SU-DHL-6 (cell line): Measurements from ENCODE around the gene ZNF335.
"Not testable (repeated sequence)": the region's sequence is repeated elsewhere in the genome, so short reads cannot be mapped to it uniquely, and the experiment has no call there.

ENCODE experiments used
- CTCF ChIP-seq: fragments of 200-600 bp; sonication (generic); IDR thresholded peaks from one replicate; pipeline ENCODE4 v1.5.1; 2017; ENCODE audit warnings: antibody characterized with exemption, mild to moderate bottlenecking, low read length, moderate library complexity; ENCODE audit not compliant: insufficient read depth, poor library complexity, severe bottlenecking
- EZH2phosphoT487 ChIP-seq: fragments of 200-600 bp; sonication (generic), shearing (Covaris generic); conservative IDR thresholded peaks from 2 replicates; pipeline ENCODE4 v1.6.1; 2018; ENCODE audit warnings: mild to moderate bottlenecking, antibody characterized with exemption, low read length, moderate library complexity, mixed read lengths

DNA sequence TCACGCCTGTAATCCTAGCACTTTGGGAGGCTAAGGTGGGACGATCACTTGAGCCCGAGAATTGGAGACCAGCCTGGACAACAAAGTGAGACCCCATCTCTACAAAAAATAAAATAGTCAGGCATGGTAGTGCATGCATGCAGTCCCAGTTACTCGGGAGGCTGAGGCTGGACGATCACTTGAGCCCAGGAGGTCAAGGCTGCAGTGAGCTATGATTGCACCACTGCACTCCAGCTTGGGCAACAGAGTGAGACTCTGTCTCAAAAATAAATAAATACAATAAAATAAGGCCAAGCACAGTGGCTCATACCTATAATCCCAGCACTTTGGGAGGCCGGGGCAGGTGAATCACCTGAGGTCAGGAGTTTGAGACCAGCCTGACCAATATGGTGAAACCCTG, 70.7 kb downstream of the ZNF335 start:
- not testable (repeated sequence) for TF ChIP-seq CTCF, EZH2phosphoT487
